ENCODE measurements around the gene CLDN9.

Gene CLDN9

DNA sequence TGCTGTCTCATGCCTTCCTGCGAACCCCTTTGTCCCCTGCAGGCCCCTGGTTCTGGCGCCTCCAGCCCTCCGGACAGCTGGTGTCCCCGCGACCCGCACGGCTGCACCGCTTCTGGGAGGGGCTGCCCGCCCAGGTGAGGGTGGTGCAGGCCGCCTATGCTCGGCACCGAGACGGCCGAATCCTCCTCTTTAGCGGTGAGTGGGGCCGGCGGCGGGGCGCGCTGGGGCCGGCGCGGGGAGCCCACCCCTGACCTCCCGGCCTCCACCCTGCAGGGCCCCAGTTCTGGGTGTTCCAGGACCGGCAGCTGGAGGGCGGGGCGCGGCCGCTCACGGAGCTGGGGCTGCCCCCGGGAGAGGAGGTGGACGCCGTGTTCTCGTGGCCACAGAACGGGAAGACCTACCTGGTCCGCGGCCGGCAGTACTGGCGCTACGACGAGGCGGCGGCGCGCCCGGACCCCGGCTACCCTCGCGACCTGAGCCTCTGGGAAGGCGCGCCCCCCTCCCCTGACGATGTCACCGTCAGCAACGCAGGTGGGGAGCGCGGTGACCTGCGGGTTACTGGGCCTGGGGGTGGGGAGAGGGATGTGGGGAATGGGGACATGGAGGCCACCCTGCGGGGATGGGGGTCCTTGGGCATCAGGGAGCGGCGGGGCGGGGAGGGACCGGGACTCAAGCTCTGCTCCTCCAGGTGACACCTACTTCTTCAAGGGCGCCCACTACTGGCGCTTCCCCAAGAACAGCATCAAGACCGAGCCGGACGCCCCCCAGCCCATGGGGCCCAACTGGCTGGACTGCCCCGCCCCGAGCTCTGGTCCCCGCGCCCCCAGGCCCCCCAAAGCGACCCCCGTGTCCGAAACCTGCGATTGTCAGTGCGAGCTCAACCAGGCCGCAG, 45.7 kb downstream of the CLDN9 start:
- FAIRE-seq = no peak

DNA sequence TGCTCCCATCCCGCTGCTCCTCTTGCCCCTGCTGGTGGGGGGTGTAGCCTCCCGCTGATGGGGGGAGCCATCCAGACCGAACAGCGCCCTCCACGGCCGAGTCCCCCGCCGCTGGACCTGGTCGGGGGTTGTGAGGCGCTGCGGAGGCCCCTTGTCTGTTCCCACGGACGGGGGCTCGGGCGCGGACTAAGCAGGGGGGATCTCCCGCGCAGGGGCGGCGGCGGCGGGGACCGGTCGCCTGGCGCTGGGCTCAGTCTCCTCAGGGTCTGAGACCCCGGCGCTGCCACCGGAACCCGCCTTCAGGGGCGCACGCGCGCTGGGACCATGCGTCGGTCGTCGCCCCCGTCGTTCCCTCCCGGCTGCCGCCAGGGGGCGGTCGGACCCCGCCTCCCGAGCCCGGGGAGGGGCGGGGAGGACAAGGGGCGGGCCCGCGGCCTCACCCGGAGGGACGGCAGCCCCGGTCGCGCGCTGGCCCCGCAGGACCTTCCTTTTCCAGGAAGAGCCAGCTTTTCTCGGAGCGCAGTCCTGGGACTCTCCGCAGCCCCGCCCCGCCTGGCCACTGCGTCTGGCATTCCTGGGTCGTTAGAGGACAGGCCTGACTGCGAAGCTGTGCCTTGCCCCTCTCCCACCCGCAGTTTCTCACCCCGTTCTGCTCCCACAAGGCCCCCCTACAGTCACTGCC, 46.5 kb downstream of the CLDN9 start:
- FAIRE-seq = no peak

DNA sequence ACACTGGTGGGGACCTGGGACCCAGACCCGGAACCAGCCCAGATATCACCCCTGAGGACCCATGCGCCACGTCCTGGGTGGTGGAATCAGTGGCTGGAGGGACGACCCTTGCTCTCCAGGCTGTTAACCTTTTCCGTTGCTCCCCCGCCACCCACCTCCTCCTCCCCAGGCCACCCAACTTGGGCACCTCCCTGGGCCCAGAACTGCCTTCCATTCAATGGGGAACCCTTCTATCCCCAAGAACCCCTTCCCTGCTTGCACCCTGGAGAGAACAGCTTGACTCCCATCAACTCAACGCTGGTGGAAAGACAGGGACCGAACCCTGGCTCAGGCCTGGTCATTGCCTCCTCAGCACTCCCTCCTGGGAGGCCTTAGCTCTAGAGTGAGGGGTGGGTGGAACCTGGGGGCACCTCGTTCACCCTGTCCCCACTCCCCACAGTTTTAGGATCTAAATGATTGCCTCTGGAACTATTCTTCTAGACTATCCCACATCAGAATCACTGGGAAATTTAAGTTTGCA, 47.1 kb downstream of the CLDN9 start:
- FAIRE-seq = no peak

DNA sequence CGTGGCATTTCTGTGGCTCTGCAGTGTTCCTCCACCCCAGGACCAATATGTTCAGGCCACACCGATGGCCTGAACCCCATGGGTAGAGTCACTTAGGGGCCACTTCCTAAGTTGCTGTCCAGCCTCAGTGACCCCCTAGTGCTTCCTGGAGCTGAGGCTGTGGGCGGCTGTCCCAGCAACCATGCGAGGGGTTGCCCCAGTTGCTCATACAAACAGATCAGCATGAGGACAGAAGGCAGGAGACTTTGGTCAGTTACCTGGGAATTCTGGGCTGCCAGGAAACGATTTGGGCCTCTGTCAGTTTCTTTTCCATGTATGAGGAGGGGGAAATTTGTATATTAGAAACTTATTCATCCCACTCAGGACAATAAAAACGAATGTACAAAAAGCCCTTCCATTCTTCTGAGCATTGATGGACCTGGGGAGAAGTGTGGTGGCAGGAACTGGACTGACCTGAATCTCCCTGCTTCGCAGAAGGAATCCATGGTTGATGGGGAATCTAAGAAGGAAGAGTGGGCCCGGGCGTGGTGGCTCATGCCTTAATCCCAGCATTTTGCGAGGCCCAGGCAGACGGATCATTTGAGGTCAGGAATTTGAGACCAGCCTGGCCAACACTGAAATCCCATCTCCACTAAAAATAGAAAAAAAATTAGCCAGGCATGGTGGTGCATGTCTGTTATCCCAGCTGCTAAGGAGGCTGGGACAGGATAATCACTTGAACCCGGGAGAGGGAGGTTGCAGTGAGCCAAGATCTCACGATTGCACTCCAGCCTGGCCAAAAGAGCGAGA, 47.8 kb downstream of the CLDN9 start:
- no peak for FAIRE-seq

DNA sequence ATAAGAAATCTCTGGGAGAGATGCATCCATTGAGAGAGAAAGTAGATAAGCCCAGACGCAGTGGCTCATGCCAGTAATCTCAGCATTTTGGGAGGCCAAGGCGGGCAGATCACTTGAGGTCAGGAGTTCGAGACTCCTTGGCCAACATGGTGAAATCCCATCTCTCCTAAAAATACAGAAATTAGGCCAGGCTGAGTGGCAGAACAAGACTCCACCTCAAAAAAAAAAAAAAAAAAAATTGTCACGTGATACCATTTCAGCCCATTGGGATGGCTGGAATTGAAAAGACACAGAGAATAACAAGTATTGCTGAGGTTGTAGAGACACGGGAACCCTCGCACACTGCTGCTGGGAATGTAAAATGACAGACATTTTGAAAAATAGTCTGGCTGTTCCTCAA, 49.8 kb downstream of the CLDN9 start:
- no peak for FAIRE-seq

DNA sequence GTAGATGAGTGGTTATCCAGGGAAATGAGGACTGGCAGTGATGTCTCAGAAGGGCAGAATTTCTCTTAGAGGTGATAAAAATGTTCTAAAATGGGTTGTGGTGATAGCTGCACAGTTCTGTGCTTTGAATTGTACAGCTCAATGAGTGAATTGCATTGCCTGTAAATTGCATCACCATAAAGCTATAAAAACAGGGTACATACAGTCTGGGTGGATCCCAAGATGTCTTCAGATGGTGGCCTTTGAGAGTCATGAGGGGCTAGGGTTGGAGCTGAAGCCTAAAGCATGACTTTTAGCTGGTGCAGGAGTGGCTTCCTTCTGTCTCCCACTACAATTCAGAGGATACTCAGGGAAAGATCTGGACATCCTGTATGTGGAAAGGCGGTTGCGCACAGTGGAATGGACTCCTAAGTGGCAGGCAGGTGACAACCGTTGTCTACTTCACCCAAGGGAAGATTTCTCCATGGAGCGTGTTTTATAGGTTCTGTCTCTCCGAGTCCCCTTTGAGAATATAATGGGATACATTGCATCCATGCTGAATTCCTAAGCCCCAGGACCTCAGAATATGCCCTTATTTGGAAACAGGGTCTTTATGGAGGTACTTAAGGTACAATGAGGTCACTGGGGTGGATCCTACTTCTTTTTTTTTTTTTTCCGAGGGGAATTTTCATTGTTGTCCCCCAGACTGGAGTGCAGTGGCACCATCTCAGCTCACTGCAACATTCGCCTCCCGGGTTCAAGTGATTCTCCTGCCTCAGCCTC, 51.1 kb downstream of the CLDN9 start:
- no peak for FAIRE-seq
